ENCODE results near the gene LRFN4. TPM values are rescaled to one million over a fixed set of nuclear protein-coding genes. Genes with fewer than 3 reads are reported as not detected.

The LRFN4 gene
- polyA plus RNA-seq, 3 donors: 11.7 to 13.3 (median 13.2) TPM

DNA sequence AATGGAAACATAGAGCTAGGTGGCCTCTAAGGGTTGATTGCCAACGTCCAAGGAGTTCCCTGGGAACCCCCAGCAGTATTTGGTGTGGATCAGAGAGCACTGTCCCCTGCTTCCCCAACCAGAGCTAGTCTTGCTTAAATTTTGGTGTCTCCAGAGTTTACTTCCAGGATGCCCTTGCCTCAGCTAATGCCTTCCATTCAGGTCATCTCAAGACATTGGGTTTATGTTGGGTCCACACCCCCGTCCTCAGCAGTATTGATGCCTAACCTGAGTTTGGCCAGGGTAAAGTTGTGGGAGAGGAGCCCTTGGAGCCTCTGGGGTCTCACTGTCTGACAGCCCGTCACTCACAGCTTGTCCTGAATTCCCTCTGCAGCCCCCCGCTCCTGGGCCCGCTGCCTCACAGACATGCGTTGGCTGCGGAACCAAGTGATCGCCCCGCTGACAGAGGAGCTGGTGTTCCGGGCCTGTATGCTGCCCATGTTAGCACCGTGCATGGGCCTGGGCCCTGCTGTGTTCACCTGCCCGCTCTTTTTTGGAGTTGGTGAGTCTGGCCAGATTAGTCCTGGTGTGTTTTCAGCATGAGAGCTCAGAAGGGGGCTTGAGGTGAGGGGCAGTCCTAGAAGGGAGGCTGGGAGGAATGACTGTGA is 12.2 kb upstream of the LRFN4 start:
- no peak for DNase-seq (ENCODE audit: low read depth in 3 of 3, low spot score in 2 of 3)

DNA sequence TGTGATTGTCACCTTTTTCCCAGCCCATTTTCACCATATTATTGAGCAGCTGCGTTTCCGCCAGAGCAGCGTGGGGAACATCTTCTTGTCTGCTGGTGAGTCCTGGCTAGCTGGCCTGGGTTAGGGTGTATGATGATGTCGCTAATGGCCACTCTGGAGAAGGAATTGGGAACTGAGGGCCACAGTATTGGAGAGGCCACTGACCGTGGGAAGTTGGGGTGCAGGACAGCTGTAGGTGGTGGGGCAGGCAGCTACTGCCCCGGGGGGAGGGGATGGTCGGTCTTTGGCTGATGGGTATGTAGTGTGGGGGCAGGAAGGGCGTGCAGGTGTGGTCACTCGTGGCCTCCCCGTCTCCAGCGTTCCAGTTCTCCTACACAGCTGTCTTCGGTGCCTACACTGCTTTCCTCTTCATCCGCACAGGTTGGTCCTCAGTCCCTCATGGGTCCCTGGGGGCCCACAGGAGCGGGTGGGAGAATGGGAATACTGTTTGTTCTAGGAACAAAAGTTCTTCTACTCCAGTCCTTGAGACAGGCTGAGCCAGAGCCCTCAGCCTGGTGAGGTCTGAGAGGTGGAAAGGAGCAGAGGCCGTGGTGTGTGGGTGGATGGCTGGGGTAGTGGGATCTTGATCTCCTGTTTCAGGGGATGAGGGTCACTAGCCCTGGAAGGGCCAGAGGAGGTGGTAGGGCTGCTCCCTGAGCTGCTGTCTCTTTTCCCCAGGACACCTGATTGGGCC is 11.6 kb upstream of the LRFN4 start:
- DNase-seq (ENCODE audit: low read depth in 3 of 3, low spot score in 2 of 3): no peak

DNA sequence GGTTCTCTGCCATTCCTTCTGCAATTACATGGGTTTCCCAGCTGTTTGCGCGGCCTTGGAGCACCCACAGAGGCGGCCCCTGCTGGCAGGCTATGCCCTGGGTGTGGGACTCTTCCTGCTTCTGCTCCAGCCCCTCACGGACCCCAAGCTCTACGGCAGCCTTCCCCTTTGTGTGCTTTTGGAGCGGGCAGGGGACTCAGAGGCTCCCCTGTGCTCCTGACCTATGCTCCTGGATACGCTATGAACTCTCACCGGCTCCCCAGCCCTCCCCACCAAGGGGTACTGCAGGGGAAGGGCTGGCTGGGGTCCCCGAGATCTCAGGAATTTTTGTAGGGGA is 11.0 kb upstream of the LRFN4 start:
- DNase-seq (ENCODE audit: low read depth in 3 of 3, low spot score in 2 of 3): no peak

DNA sequence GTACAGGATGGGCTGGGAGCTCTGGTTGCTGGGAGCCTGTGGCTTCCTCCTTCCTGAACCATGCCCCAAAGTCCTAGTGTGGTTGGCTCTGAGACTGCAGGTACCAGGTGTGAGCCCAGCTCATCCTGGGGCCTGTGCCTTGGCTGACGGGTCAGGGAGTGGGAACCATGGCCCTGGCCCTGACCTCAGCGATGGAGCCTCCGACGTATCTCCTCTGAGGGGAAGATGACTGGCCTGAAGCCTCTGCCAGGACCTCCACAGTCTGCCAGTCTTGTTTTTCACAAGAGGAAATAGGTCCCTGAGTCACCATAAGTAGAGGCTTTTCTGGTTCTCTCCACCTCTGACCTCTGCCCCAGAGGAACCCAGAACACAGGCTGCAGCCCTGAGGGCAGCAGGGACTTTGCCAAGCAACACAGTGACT is 10.2 kb upstream of the LRFN4 start:
- no peak for DNase-seq (ENCODE audit: low read depth in 3 of 3, low spot score in 2 of 3)

DNA sequence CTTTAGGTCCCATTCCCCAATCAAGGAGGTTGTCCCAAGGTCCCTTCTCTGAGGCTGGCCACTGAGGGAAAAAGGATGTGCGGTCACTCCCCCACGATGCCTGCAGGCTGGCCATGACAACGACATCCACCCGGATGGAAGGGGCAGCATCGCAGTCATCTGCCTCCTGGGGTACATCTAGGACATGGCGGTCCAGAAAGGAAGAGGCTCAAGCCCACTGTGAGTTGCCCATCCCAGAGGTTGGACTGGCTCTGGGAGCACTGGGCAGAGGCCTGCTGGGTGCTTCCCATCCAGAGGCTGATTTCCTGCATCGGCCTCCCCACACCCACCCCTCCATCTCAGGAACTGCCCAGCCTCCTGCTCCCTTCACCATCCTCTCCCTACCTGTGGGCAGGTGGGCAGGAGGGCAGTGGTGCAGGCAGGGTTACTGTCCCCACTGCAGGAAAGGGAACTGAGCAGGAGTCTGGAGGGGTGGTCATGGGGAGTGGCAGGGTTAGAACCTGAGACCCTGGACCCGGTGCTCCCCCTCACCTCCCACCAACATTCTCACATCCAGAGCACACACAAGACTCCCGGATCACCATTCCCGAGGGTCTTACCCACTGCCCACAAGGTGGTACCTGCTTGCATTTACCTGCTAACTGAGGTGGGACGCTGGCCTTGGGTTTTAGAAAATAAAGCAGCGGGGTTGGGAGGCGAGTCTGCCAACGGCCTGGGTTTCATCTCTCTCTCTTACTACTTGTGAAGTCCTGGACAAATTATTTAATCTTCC is 9.2 kb upstream of the LRFN4 start:
- DNase-seq (ENCODE audit: low read depth in 3 of 3, low spot score in 2 of 3): no peak

DNA sequence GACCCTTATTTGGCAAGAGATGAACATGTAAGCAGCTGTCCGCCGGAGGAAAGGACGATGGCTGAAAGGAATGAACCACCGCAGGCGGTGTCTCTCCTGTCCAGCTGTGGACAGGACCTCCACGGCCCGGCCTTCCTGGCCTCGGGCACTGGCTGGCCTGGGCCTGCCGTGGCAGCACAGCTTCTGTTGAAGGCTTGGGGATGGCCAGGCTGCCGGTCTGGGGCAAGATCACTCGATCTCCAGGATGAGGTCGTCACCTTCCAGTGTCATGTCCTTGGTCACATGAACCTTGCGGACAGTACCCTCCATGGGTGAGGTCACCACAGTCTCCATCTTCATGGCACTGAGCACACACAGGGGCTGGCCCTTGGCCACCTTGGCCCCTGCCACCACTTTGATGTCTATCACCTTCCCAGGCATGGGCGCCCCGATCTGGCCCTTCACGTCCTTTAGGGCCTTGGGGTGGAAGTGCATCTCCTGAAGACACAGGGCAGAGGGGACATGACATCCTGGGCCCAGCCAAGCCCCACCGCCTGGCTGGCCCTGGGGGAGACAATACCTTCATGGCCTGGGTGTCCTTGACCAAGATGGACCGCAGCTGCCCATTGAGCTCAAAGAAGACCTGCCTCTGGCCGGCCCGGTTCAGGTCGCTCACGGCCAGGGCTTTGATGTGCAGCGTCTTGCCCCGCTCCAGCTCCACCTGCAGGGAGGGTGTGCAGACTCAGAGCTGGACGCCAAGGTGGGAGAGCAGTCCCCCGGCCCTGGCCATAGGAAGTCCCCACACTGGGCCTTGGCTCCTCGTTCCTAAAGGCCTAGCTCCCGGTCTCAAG is 8.0 kb upstream of the LRFN4 start:
- DNase-seq (ENCODE audit: low read depth in 3 of 3, low spot score in 2 of 3): no peak

DNA sequence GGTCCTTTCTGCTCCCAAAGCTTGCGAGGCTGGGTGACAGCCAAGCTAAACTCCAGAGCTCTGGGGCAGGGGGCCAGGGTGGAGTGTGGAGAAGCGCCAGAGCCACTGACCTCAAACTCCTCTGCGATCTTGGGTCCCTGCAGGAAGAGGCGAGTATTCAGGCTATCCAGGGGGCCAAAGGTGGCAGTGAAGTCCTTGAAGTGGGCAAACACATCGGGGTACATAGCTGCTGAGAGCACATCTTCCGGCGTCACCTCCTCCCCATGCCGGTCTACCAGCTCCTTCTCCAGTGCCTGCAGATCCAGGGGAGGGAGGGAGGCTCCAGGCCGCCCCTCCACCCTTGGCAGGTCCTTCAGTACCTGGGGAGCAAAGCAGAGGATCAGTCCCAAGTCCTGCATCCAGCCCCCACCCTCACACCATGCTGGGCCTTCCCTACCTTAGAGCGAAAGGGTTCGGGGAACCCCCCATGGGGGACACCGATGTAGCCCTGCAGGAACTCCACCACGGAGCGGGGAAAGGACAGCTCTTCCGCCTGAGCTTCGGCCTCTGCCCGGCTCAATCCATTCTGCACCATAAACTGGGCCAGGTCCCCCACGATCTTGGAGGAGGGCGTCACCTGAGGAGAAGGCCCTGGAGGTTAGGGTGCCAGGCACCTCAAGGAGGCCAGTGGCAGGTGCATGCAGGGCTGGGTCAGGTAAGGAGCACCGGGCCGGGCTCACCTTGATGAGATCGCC is 7.2 kb upstream of the LRFN4 start:
- DNase-seq (ENCODE audit: low read depth in 3 of 3, low spot score in 2 of 3): no peak

DNA sequence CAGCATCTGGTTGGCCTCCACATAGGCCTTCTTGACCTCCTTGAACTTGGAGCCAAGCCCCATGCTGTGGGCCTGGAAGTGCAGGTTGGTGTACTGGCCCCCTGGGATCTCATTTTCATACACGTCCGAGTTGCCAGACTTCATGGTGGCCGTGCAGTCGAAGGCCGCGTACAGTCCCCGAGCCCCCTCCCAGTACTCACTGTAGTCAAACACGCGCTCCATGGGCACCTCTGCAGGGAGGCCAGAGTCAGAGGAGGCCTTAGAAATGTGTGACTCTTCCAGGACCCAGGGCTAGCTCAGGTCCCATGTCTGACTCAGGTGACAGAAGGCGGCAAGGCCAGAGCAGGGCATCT is 6.7 kb upstream of the LRFN4 start:
- DNase-seq (ENCODE audit: low read depth in 3 of 3, low spot score in 2 of 3): no peak

DNA sequence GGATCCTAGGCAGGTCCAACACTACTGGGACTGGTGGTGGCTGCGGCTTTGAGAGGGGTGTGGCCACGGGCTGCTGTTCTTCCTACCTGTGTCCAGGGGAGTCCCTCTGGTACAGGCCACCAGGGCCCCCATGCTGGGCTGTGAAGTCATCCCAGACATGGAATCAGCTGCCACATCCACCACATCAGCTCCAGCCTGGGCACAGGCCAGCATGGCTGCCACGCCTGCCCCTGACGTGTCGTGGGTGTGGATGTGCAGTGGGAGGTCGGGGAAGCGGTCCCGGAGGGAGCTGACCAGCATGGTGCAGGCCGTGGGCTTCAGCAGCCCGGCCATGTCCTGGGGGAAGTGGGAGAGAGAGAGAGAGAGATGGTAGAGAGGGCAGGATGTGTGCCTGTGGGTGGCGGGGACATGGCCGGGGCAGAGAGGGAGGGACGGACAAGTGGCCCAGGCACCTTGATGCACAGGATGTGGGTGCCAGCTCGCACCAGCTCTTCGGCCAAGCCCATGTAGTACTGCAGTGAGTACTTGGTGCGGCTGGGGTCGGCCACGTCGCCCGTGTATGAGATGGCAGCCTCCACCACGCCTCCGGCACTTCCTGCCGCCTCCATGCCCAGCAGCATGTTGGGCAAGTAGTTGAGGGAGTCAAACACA is 6.2 kb upstream of the LRFN4 start:
- no peak for DNase-seq (ENCODE audit: low read depth in 3 of 3, low spot score in 2 of 3)

DNA sequence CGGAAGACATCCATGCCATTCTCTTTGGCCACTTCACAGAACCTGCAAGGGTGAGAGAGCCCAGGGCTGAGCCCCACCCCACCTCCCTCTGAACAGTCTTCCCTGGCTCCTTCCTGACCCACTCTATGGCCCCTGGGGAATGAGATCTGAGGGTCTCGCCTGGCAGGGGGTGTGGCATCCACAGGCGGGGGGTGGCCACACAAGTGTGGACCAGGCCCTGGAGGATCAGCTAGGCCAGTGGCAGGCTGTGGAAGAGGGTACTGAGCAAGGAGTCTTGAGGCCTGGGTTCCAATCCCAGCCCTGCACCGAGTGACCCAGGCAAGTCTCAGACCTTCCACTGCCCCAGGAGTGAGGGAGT is 5.6 kb upstream of the LRFN4 start:
- DNase-seq (ENCODE audit: low read depth in 3 of 3, low spot score in 2 of 3): no peak

DNA sequence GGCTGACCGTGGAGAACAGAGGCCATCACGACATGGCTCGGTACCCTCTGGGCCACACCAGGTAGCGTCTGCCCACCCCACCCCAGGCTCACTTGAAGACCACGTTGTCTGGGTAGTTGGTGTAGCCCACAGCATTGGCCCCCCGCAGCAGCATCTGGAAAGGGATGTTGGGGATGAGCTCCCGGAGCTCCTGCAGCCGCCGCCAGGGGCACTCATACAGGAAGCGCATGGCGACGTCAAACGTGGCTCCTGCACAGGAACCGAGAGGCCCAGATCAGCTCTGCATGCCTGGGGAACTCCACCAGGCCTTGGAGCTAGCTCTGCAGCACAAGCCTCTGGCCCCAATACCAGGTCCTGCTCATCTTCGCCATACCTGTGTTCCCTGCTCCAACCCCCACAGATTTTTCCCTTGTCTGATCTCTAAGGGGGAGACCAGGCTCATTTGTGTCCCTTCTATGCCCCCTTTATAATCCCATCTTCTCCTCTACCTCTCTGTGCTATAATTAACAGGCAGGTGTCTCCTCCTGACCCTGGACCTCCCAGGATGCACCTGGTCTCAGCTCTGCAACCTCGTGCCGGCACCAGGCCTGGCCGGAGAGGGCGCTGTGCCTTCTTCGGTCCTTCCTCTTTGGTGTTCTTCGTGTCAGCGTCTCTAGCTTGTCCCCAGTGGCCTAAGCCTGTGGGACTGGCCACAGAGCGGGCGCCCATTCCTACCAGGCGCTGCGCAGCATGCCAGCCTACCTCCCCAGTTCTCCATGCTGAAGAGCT is 5.0 kb upstream of the LRFN4 start:
- no peak for DNase-seq (ENCODE audit: low read depth in 3 of 3, low spot score in 2 of 3)

DNA sequence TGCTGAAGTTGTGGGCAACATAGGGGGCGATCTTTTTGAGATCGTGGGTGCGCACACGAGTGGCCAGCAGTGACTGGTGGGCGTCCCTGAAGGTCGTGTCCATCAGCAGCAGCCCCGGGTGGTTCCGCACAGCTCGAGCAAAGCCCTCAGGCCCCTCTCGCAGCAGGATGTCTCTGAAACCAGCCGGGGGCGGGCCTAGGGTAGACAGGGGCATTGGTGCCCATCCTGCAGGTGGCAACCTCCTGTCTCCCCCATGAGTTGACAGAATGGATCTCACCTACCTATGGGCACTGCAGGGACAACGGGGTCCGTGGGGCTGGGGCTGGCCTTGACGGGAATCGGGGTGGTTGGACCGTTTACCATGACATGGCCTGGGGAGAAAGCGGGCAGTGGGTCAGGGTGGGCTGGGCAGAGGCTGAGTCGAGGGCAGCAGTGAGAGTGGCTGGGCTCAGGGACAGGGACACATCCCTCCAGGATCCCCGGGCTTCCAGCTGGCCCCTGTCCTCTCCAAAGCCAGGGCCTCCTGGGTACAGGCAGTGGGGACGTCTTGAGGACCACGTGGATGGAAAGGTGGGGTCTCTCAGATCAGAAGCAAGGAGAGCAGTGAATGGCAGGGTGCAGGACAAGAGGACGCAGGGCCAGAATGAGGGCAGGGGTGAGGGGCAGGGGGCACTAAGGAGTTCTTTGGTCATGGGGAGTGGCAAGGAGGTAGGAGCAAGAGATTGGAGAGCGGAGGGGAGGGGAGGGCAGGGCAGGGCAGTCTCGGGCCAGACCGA is 4.2 kb upstream of the LRFN4 start:
- no peak for DNase-seq (ENCODE audit: low read depth in 3 of 3, low spot score in 2 of 3)

DNA sequence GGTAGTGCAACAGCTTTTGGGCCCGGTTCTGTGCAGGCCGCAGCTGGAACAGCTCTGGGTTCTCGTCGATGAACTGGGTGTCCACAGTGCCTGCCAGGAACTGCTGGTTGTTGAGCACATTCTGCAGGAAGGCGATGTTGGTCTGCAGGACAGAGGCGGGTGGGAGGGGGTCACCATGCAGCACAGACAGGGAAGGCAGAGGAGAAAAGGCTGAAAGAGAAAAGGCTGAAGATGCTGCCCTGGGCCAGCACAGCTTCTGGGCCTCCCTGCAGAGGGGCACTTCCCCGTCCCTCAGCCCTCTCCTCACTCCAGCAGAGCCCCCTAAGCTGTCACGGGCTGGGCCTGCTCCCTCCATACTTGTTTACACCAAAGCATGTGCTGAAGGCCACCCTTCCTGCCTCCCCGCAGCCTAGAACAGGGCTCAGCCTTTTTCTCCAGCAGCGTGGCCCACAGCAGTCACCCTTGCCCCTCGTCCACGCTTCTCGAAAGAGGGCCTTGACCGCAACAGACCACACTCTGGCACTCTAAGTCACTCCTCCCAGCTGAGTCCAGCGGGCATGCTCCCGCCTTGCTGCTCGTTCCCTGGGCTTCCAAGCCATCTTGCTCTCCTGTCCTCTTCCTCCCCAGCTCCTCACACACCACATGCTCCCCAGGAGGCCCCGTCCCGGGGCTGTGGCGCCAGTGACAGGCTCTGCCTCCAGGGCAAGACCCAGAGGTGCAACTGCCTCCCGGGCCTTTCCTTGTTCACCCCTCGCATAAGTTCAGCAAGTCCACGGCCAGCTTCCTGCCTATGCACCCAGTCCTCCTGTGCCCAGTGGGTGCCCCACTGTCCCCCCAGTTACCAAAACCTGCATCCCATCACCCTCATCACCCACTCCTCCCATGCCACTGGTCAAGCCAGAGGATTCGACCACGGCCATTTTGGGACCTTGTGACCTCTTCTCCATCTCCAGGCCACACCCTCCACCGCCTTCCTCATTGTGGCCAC is 3.3 kb upstream of the LRFN4 start:
- DNase-seq (ENCODE audit: low read depth in 3 of 3, low spot score in 2 of 3): no peak

DNA sequence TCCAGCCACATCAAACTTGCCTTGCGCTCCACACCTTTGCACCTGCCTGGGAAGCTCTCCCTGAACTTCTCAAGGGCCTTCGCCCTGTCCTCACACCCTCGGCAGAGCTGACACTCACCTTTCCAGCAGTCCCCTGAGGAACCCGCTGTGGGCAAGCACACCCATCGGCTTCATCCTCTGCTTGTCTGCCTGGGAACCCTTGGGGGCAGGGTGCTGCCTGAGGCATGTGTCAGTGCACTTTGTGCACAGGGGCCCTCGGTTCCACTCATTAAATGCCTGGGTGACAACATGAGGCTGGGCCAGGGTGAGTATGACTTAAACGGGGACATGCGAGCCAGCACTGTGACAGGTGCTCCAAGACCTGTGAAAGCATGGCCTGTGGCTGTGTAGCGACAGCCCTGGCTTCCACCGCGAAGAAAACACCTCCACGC is 2.6 kb upstream of the LRFN4 start:
- no peak for DNase-seq (ENCODE audit: low read depth in 3 of 3, low spot score in 2 of 3)

DNA sequence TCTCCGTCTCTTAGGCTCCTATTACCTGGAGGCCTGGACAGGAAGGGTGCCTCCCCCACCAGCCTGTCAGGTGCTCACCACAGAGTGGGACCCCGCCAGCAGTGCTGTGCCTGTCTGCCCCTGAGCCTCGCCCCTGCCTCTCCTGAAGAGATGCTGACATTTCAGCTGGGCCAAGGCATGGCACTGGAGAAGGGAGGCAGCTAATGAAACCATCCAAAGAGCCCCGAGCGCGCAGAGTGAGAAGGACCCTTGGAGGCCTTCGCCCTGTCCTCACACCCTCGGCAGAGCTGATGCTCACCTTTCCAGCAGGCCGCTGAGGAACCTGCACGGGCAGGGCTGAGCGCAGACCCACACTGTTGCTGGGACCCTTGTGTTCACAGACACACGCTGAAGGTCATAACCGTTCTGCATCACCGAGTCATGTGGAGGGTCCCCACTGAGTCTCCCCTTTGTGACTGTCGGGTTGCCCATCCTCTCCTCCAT is 2.1 kb upstream of the LRFN4 start:
- DNase-seq (ENCODE audit: low read depth in 3 of 3, low spot score in 2 of 3): no peak

DNA sequence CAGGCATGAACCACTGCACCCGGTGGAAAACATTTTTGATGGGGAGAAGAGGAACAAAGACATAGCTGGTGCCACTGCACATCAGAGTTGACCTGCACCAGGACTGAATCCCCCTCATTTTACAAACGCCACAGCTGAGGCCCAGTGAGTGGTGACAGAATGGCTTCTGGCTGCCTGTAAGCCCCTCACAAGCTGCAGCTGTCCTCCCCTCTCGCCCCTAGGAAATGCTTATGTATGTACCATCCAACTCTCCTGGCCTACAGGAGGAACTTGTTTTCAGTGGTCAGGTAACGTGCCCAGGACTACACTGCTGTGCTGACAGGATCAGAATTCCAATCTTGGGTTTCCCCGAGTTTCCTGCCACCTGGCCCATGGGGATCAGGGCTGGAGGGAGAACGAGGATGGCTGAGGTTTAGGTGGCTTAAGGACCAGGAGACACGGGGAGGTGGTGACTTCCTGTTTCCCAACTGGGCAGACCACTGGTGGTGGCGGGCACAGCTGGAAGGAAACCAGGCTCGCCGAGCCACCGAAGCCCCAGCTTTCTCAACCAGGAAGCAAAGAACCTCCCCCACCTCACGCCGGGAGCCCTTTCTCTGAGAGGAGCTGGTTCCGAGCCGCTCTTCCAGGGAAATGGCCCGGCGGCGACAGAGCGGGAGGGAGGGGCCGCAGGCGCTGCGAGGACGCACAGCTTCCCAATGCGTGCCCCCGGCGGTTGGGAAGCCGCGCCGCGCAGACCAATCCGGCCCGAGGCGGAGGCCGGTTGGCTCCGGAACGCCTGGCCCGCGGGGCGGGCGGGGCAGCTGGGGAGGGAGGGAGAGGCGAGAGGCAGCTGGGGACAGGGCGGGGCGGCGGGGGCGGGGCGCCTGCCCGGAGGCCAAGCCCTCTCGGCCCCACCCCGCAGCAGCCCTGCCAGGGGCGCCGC is 1.0 kb upstream of the LRFN4 start:
- DNase-seq (ENCODE audit: low read depth in 3 of 3, low spot score in 2 of 3): peak; percentile 67 to 79 (median 78)

All from right renal cortex interstitium (tissue), 3 donors.